Stimulated activated CD8-positive, alpha-beta memory T cell treated with anti-CD3 and anti-CD28 coated beads, Interleukin-7, amount 100 ng/mL, for 24 hours (primary cell): ENCODE measurements around the gene MYH7.
"Not testable (repeated sequence)": the region's sequence is repeated elsewhere in the genome, so short reads cannot be mapped to it uniquely, and the experiment has no call there.

Experiments
- DNase-seq: peaks from one replicate; pipeline ENCODE4 v3.0.0-alpha.2; 2020; ENCODE audit warnings: low read depth

Gene MYH7

GRCh38 chr14:23386266-23386657, 49.2 kb downstream of the MYH7 start:
- DNase-seq = not testable (repeated sequence)

- DNase-seq = no peak
Measured at GRCh38 chr14:23385642-23386265, 49.7 kb downstream of the MYH7 start.

GRCh38 chr14:23385244-23385641, 50.2 kb downstream of the MYH7 start:
- DNase-seq = no peak

DNA sequence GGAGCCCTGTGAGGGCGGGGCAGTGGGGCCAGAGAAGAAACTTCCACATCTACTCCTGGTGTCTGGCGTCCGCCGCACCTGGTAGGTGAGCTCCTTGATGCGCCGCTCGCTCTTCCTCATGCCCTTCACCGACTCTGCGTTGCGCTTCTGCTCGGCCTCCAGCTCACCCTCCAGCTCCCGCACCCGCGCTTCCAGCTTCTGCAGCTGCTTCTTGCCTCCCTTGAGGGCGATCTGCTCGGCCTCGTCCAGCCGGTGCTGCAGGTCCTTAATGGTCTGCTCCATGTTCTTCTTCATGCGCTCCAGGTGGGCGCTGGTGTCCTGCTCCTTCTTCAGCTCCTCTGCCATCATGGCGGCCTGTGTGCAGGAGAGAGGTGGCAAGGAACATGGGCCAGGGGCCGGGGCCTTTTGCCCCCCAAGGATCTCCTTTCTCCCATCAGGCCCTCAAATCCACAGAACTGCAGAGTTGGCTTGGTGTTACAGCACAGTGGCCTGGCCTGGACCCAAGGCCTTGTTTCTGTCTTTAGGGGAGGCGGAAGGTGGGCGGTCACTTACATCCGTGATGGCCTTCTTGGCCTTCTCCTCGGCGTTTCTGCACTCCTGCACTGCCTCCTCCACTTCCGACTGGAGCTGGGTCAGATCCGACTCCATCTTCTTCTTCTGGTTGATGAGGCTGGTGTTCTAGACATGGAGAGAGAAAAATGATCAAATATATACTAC, 50.9 kb downstream of the MYH7 start:
- no peak for DNase-seq

DNA sequence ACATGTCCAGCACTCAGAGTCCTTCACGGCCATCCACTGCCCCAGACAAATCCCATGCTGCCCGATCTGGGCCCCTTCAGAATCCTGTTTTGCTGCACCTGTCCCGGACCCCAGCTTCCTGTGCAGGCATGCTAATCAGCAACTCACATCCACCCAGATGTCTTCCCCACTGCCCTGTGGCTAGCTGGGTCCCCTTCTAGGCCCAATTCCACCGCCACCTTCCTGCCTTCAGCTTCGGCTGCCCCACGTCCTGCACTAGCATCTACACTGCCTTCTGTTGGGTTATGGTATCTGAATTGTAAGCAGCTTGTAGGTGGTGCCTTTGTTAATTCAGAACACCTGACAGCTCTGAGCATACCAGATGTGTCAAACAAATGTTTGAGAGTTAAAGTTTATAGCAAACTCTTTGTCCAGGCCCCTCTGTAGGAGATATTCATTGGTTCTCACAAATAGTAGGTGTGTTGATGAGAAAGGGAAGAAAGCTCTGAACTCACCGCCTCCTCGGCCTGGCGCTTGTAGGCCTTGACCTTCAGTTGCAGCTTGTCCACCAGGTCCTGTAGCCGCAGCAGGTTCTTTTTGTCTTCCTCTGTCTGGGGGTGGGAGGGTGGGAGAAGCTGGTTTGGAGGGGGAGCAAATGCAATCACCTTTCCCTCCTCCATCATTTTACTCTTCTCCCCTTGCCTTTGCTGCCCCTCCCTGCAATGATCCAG, 52.6 kb downstream of the MYH7 start:
- no peak for DNase-seq

DNA sequence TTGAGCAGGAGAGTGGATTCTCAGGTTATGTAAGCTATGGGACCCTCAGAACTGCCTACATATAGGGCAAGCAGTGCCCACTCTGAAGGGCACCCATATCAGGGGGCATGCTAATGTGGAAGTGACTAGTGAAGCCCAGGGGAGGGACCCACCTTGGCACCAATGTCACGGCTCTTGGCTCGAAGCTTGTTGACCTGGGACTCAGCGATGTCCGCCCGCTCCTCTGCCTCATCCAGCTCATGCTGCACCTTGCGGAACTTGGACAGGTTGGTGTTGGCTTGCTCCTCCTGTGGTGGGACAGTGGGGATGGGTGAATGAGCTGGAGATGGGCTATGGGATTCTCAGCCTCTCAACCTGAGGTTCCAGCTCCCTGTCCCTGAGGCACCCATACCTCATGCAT, 53.2 kb downstream of the MYH7 start:
- no peak for DNase-seq

DNA sequence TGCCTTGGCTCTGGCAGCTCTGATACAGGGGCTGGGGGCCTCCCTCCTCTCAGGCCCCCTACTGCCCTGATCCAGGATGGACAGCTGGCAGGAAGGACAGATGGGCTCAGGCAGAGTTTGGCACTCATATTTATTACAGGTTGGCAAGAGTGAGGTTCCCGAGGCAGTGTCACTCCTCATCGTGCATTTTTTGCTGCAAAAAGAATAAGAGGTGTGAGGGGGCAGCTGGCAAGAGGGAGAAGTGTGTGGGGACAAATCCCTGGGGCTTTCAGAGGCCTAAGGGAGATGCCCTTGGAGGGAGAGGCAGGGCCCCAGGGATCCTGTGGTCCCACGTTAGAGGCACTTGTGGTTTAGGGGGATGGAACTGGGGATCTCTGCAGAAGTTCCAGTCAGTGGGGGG, 53.6 kb downstream of the MYH7 start:
- no peak for DNase-seq

GRCh38 chr14:23380976-23381375, 54.5 kb downstream of the MYH7 start:
- DNase-seq = no peak

DNA sequence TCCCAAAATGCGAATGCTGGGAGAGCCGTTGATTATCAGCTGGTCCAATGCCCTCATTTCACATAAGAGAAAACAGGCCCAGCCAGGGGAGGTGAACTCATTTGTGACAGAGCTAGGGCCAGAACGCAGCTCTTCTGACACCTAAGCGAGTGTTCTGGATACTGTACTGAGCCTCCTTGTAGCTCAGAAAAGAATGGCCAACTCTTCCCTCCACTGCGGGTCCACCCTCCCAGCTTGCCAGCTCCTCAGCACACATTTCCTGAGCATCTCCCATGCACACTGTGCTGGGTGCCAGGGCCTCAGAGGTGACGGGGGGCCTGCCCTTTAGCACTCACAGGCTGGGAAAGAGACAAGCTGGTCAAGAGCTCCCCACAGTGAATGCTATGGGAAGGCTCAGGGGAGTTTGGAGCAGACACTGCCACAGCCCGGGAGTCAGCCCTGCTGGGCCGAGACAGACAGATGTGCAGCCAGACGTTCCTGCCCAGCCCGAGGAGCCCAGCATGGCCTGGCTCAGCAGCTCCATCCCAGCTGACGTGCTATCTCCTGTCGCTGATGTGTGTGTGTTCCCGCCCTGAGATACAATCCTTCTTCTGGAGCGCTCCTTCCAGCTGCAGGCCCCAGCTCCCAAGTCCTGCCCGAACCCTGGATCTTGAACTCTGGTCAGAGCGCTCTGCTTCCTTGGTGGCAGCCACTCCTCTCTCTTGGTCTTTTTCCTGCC, 55.1 kb downstream of the MYH7 start:
- no peak for DNase-seq

GRCh38 chr14:23379366-23380196, 55.9 kb downstream of the MYH7 start:
- peak; percentile 36 for DNase-seq

DNA sequence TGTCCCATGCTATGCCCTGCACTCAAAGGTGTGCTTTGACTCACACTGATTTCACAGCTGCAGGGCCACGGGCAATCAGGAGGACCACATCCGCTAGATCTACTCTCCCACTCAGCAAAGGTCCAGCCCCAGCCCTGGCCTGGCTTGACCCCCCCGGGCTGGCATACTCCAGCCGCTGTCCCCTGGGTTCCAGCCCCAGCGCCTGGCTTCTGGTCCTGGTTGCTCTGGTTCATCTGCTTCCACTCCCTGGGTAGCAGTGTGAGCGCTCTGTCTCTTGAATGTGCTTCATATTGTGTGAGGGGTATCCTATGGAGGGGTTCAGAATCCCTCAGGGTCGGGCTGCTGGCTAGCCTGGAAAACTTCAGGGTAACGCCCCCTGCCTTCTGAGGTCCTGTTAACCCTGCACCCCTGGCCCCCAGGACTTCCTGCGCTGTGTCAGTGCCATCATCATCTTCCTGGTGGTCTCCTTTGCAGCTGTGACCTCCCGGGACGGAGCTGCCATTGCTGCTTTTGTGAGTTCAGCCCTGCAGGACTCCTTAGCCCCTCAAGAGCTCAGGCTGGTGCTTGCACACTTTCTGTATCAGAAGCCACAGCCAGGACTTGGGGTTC, 56.7 kb downstream of the MYH7 start:
- DNase-seq = no peak

GRCh38 chr14:23377573-23378563, 57.6 kb downstream of the MYH7 start:
- DNase-seq = no peak

DNA sequence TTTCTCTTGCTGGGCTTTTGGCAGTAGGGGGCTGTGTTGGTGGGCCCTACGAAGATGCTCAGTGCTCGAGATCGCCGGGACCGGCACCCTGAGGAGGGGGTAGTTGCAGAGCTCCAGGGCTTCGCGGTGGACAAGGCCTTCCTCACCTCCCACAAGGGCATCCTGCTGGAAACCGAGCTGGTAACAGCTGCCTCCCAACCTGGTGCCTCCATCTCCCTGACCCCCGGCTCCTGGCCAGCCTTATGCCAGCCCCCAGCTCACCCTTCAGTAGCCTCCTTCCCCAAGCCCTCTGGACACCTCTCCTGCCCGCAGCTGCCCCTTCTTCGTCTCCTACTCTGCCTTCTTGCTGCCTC, 58.3 kb downstream of the MYH7 start:
- DNase-seq = no peak

- no peak for DNase-seq
Measured at GRCh38 chr14:23376482-23377197, 58.8 kb downstream of the MYH7 start, which contains the start of gene CMTM5. CMTM5 (plus strand) TSS chr14:23377046; CDS start chr14:23377252, 206 bp downstream.

DNA sequence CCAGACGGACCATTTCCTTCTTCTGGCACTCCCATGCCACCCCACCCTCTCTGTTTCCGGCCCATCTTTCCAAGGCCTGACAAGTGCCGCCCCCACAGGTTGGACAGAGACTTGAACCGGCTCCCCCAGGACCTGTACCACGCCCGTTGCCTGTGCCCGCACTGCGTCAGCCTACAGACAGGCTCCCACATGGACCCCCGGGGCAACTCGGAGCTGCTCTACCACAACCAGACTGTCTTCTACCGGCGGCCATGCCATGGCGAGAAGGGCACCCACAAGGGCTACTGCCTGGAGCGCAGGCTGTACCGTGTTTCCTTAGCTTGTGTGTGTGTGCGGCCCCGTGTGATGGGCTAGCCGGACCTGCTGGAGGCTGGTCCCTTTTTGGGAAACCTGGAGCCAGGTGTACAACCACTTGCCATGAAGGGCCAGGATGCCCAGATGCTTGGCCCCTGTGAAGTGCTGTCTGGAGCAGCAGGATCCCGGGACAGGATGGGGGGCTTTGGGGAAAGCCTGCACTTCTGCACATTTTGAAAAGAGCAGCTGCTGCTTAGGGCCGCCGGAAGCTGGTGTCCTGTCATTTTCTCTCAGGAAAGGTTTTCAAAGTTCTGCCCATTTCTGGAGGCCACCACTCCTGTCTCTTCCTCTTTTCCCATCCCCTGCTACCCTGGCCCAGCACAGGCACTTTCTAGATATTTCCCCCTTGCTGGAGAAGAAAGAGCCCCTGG, 59.8 kb downstream of the MYH7 start:
- DNase-seq = no peak

DNA sequence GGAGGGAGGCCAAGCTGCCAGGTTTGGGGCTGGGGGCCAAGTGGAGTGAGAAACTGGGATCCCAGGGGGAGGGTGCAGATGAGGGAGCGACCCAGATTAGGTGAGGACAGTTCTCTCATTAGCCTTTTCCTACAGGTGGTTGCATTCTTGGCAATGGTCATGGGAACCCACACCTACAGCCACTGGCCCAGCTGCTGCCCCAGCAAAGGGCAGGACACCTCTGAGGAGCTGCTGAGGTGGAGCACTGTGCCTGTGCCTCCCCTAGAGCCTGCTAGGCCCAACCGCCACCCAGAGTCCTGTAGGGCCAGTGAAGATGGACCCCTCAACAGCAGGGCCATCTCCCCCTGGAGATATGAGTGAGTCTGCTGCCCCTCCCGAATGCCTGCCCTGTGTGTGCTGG, 62.4 kb downstream of the MYH7 start:
- no peak for DNase-seq

DNA sequence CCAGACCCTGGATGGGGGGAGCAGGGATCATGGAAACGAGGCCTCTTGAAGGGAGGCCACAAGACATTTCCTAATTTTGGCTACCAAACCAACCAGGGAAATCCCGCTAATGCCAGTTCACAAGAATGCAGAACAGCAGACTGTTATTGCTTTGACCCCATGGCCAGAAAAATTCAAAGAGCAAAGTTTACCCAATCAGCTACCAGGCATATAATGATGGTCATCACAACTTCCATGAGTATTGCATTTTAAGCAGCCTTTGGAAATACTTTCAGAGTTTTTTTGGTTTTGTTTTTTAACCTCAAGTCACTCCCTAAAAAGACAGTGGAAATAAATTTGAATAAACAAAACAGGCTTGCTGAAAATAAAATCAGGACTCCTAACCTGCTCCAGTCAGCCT, 63.0 kb downstream of the MYH7 start, which contains the start of gene IL25:
Gene IL25, plus strand, starts transcription at position 301 of the 400 bp plus-strand sequence.
- DNase-seq = no peak

GRCh38 chr14:23371865-23372264, 63.6 kb downstream of the MYH7 start:
- DNase-seq = no peak

- DNase-seq = no peak
Measured at GRCh38 chr14:23370221-23370620, 65.2 kb downstream of the MYH7 start.
